ENCODE data around the gene MIB2. TPM values are rescaled to one million over a fixed set of nuclear protein-coding genes. Genes with fewer than 3 reads are reported as not detected.

MIB2 gene
- total and polyA plus RNA-seq, 10 of the 15 experiments (the other 5 are each of a cell fraction or from before 2014, with no cell fraction given): 0.42 to 26.8 (median 10.9) TPM; not detected in 1

- TF ChIP-seq PRDM15 (CRISPR knock-in tag; IDR thresholded peaks at IDR 0.05): no peak
- no peak for TF ChIP-seq SRF (IDR thresholded peaks at IDR 0.05; ENCODE audit: low read depth in 2 of 2, low read length in 2 of 2)
- TF ChIP-seq POLR2AphosphoS2 (IDR thresholded peaks at IDR 0.05; ENCODE audit: low read depth, low read length): peak; percentile 34; the same call in 1 of the 2 replicates
- no peak for TF ChIP-seq FOS (IDR thresholded peaks at IDR 0.05; ENCODE audit: borderline replicate concordance, extremely low read depth, insufficient read length)
- TF ChIP-seq ZNF622 (IDR thresholded peaks at IDR 0.05): no peak
- no peak for TF ChIP-seq NFYB (IDR thresholded peaks at IDR 0.05; ENCODE audit: insufficient read depth, low read depth, low read length)
- TF ChIP-seq NFIC (IDR thresholded peaks at IDR 0.05; ENCODE audit: low read depth, low read length): peak; percentile 78
- TF ChIP-seq RUNX3 (IDR thresholded peaks at IDR 0.05; ENCODE audit: low read length): peak; percentile 90
- TF ChIP-seq GATAD2B (conservative IDR thresholded peaks at IDR 0.05; ENCODE audit: low read depth): peak; percentile 99
- peak; percentile 53 for TF ChIP-seq FOXM1 (IDR thresholded peaks at IDR 0.05; ENCODE audit: low read depth, low read length)
- no peak for TF ChIP-seq IRF3 (IDR thresholded peaks at IDR 0.05)
- TF ChIP-seq SMAD1 (IDR thresholded peaks at IDR 0.05; ENCODE audit: low read depth, partially characterized antibody): no peak
- TF ChIP-seq KAT2A (conservative IDR thresholded peaks at IDR 0.05; ENCODE audit: control insufficient read depth, low read depth, low read length): no peak
- TF ChIP-seq ZZZ3 (IDR thresholded peaks at IDR 0.05; ENCODE audit: control insufficient read depth, insufficient read length, low read depth): no peak
- no peak for TF ChIP-seq YY1 (IDR thresholded peaks at IDR 0.05; ENCODE audit: low read depth, low read length)
- peak; percentile 40; the same call in 1 of the 2 replicates for TF ChIP-seq CREB1 (IDR thresholded peaks at IDR 0.05; ENCODE audit: low read depth)
- peak; percentile 50 for TF ChIP-seq ZNF687 (IDR thresholded peaks at IDR 0.05)
- TF ChIP-seq STAT3 (IDR thresholded peaks at IDR 0.05; ENCODE audit: low read depth, low read length): no peak
- peak; percentile 60; the same call in 1 of the 2 replicates for TF ChIP-seq ATF7 (IDR thresholded peaks at IDR 0.05; ENCODE audit: low read depth)
- TF ChIP-seq E2F4 (IDR thresholded peaks at IDR 0.05; ENCODE audit: low read depth, low read length): no peak
Measured at GRCh38 chr1:1677718-1678580, 62.6 kb downstream of the MIB2 start (continued).
